Measurements from ENCODE around the gene TIMM50. TPM values are rescaled to one million over a fixed set of nuclear protein-coding genes. Genes with fewer than 3 reads are reported as not detected.
A peak's percentile ranks its signal among the peaks of the same experiment; 100 is the strongest.

Gene TIMM50
- total and polyA plus RNA-seq, 2 of the 8 experiments (the other 6 are each of a cell fraction or from before 2014, with no cell fraction given) = 155 to 187 TPM

DNA sequence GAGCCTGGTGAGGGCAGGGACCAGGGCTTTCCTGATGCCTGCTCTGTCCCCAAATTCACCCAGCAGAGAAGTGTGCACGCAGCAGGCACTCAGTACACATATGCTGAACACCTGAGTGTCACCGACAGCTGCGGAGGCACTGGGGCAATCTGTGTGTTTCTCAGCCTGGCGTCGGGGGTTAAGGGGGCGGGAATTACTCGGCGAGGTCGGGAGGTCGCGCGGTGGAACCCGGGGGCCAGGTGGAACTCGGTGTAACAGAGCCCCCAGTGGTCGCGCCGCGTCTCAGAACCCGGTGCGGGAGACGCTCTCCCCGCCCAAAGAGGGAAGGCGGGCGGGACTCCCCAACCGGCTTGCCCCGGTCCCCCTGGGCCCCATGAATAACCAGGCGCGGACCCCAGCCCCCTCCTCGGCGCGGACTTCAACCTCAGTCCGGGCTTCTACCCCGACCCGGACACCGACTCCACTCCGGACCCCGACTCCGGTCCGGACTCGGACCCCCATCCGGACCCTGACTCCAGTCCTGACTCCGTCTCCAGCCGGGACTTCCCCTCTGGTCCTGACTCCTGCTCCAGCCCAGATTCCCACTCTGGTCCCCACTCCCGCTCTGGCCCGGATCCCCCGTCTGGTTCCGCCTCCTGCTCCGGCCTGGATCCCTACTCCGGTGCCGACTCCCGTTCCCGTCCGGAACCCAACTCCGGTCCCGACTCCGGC lies 34.4 kb downstream of the TIMM50 start, which contains the start of gene SELENOV (continued):
- TF ChIP-seq, protein P1, sequence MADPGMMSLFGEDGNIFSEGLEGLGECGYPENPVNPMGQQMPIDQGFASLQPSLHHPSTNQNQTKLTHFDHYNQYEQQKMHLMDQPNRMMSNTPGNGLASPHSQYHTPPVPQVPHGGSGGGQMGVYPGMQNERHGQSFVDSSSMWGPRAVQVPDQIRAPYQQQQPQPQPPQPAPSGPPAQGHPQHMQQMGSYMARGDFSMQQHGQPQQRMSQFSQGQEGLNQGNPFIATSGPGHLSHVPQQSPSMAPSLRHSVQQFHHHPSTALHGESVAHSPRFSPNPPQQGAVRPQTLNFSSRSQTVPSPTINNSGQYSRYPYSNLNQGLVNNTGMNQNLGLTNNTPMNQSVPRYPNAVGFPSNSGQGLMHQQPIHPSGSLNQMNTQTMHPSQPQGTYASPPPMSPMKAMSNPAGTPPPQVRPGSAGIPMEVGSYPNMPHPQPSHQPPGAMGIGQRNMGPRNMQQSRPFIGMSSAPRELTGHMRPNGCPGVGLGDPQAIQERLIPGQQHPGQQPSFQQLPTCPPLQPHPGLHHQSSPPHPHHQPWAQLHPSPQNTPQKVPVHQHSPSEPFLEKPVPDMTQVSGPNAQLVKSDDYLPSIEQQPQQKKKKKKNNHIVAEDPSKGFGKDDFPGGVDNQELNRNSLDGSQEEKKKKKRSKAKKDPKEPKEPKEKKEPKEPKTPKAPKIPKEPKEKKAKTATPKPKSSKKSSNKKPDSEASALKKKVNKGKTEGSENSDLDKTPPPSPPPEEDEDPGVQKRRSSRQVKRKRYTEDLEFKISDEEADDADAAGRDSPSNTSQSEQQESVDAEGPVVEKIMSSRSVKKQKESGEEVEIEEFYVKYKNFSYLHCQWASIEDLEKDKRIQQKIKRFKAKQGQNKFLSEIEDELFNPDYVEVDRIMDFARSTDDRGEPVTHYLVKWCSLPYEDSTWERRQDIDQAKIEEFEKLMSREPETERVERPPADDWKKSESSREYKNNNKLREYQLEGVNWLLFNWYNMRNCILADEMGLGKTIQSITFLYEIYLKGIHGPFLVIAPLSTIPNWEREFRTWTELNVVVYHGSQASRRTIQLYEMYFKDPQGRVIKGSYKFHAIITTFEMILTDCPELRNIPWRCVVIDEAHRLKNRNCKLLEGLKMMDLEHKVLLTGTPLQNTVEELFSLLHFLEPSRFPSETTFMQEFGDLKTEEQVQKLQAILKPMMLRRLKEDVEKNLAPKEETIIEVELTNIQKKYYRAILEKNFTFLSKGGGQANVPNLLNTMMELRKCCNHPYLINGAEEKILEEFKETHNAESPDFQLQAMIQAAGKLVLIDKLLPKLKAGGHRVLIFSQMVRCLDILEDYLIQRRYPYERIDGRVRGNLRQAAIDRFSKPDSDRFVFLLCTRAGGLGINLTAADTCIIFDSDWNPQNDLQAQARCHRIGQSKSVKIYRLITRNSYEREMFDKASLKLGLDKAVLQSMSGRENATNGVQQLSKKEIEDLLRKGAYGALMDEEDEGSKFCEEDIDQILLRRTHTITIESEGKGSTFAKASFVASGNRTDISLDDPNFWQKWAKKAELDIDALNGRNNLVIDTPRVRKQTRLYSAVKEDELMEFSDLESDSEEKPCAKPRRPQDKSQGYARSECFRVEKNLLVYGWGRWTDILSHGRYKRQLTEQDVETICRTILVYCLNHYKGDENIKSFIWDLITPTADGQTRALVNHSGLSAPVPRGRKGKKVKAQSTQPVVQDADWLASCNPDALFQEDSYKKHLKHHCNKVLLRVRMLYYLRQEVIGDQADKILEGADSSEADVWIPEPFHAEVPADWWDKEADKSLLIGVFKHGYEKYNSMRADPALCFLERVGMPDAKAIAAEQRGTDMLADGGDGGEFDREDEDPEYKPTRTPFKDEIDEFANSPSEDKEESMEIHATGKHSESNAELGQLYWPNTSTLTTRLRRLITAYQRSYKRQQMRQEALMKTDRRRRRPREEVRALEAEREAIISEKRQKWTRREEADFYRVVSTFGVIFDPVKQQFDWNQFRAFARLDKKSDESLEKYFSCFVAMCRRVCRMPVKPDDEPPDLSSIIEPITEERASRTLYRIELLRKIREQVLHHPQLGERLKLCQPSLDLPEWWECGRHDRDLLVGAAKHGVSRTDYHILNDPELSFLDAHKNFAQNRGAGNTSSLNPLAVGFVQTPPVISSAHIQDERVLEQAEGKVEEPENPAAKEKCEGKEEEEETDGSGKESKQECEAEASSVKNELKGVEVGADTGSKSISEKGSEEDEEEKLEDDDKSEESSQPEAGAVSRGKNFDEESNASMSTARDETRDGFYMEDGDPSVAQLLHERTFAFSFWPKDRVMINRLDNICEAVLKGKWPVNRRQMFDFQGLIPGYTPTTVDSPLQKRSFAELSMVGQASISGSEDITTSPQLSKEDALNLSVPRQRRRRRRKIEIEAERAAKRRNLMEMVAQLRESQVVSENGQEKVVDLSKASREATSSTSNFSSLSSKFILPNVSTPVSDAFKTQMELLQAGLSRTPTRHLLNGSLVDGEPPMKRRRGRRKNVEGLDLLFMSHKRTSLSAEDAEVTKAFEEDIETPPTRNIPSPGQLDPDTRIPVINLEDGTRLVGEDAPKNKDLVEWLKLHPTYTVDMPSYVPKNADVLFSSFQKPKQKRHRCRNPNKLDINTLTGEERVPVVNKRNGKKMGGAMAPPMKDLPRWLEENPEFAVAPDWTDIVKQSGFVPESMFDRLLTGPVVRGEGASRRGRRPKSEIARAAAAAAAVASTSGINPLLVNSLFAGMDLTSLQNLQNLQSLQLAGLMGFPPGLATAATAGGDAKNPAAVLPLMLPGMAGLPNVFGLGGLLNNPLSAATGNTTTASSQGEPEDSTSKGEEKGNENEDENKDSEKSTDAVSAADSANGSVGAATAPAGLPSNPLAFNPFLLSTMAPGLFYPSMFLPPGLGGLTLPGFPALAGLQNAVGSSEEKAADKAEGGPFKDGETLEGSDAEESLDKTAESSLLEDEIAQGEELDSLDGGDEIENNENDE (IDR thresholded peaks at IDR 0.05; ENCODE audit: insufficient replicate concordance, low read length) = no peak
- TF ChIP-seq RAD21 (IDR thresholded peaks at IDR 0.05 in 1 of 2, conservative IDR thresholded peaks at IDR 0.05 in 1 of 2; ENCODE audit: low read depth in 2 of 2, low read length in 2 of 2) (peak; percentile 26 to 43; a peak in 3 of 4 replicates), RBBP5 (IDR thresholded peaks at IDR 0.05; ENCODE audit: borderline replicate concordance, low read depth, low read length) (peak; percentile 71), KDM1A (IDR thresholded peaks at IDR 0.05; ENCODE audit: borderline replicate concordance, low read length) (no peak), GTF2F1 (IDR thresholded peaks at IDR 0.05; ENCODE audit: borderline replicate concordance, low read depth, low read length) (0 out of 2 replicates have a peak, but pooled peaks have one; percentile 32), CTBP2 (IDR thresholded peaks at IDR 0.05; ENCODE audit: borderline replicate concordance, insufficient read depth, insufficient read length, low read length) (peak; percentile 41), SUZ12 (IDR thresholded peaks at IDR 0.05; ENCODE audit: low read length) (no peak; the same call in 1 of the 2 replicates), SRF (IDR thresholded peaks at IDR 0.05; ENCODE audit: low read depth, low read length) (no peak), CHD2 (IDR thresholded peaks at IDR 0.05; ENCODE audit: low read length) (peak; percentile 52; the same call in 1 of the 2 replicates)

Data from H1 (cell line).